Stimulated activated CD8-positive, alpha-beta memory T cell treated with anti-CD3 and anti-CD28 coated beads, Interleukin-15, amount 100 ng/mL, for 1 hour (primary cell): ENCODE results near the gene CAMTA1.

ENCODE experiments used
- DNase-seq: peaks from one replicate; pipeline ENCODE4 v3.0.0-alpha.2; 2020; ENCODE audit warnings: low read depth

Gene CAMTA1

DNA sequence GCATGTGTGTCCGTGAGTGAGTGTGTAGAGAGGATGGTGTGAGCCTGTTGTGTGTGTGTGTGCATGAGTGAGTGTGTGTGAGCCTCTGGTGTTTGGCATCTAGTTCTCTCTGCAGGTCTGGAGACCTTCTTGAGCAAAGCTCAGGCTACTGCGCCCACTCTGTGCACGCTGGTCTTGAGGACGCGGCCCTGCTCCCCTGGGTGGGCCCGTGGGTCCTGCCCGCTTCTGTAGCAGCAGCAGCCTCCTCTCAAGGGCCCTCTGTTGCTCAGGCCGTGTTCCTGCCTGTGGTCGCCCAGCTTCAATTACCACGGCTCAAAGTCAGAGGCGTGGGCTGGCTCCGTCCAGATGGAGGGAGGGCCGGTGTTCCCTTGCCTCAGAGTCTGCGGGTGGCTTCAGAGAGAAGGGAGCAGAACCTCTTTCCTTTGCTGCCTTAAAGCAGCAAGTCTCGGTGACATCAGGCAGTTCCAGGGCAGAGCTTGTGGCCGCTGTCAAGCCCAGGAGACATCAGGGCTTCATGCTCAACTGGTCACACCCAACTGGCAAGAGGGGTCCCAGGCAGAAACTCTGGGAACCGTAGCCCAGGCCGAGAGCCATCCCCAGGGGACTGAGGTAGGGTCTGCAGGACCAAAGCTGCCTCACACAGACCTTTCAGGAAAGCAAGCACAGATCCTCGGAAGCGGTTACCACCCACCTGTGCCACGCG lies 715.3 kb downstream of the CAMTA1 start:
- no peak for DNase-seq

DNA sequence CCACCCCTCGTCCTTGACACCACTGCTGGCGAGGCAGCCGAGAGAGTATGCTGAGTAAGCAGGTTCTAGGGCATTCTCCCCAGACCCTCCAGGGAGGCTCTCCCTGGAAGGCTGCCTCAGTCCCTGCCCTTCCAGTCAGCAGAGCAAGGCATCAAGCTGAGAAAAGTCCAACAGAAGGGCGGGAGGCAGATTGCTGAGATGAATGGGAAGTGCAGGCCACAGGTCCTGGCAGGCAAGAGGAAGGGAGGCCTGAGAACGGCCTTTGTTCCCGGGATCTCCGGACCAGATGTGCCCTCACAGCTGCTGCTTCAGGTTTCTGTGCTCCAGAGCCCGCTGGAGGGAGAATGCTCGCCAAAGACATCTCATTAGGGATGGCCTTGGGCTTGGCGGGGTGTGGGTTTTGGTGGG lies 715.8 kb downstream of the CAMTA1 start:
- DNase-seq: no peak

DNA sequence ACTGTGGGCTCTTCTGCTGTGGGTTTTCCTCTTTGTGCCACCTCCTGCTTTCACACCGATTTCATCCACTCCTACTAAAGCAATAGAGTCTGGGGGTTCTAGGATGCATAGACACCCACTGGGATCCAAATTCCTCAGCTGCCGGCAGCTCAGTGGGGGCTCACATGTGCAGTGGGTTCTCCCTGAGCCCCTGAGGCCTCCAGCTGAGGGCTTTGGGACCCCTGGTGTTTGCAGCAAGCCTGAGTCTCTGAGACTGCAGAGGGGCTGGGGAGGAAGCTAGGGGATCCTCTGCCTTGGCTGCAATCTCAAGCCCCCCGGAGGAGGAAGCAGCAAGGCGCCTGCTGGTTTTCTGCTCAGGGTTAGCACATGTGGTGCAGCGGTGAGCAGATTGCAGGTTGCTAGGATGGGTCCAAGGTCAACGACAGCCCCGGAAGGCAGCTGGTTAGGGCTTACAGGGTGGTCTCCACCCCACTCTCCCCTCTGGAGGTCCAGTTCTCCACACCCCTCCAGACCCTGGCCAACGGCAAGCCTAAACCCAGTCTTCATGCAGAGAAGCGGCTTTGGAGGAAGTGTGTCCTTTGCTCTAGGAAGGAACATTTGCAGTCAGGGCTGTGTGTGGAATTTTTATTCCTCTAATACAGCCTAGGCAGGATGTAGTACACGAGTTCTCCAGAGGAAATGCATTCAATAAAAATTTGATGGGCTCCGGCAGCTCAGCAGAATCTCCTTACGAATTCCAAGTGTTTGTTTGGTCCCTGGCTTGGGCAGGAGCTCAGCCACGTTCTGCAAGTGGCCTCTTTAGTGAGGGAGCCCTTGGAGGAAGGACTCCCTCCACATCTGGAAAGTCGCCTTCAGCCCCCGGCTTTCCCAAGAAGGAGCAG lies 716.7 kb downstream of the CAMTA1 start:
- no peak for DNase-seq

DNA sequence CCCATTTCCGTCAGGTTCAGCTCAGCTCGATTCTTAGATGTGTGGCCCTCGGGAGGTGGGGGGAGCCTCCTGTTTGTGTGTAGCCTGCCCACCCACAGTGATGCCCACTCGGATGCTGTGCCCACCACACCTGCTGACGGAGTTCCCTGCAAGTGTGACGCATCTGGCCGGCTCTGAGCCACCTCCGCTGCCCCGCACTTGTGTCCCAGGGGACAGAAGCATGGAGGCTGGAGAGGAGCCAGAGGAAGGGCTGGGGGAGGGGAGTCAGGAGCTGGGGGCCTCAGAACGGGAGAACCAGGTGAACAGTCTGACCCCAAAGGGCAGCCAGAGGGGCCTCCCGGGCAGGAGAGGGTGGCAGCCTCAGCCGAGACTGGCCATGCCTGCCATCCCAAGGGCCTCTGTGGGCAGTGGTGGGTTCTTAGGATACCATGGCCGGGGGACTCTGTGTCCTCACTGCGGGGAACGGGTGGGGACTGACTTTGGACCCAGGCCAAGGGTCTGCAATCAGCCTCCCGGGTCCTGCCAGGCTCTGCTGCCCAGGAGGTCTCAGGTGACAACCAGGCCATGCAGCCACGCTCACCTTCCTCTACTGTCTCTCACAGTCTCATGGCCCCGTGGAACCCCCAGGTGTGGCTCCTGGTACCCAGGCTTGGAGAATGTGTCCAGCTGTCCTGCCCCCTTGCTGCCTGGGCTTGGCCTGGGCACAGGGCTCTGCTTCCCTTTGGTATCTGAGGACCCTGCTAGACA lies 718.6 kb downstream of the CAMTA1 start:
- DNase-seq: no peak

DNA sequence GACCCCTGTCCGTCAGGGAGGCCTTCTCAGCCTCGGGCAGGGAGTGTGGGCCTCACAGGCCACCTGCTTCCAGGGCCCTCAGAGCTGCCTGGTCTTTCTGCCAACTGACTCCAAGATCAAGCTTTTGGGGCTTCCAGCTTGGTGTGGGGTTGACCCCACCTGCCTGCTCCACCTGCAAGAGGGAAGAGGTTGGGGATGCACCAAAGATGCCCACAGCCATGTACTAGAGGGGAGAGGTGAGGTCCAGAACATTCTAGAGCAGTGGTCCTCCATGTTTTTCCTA lies 719.1 kb downstream of the CAMTA1 start:
- no peak for DNase-seq

DNA sequence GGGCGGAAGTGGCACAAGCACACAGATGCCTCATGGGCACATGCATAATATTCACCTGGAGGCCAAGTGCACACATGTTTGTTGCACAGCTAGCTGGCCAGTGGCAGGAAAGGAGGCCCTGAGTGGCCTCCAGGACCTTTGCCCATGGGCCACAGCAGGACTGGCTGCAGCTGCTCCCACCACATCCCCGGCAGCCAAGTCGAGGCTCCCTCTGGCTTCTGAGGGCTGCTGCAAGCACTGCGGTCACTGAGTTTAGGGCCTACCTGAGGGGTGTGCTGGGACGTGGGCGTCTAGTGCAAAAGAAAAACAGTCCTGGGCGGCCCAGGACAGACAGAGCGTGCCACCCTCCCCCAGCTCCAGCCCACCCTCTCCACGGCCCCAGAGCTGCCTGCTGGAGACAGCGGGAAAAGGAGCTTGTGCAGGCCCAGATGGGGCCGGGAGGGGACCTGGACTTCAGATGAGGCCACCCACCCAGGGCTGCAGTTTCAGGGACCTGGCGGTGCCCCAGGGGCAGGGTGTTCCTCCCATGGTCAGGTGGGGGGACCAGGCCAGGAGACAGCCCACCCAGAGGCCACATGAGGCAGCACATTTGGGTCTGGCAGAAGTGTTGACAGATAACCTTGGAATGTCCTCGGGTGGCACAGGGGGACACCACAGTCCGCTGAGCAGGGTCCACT lies 720.0 kb downstream of the CAMTA1 start:
- no peak for DNase-seq

DNA sequence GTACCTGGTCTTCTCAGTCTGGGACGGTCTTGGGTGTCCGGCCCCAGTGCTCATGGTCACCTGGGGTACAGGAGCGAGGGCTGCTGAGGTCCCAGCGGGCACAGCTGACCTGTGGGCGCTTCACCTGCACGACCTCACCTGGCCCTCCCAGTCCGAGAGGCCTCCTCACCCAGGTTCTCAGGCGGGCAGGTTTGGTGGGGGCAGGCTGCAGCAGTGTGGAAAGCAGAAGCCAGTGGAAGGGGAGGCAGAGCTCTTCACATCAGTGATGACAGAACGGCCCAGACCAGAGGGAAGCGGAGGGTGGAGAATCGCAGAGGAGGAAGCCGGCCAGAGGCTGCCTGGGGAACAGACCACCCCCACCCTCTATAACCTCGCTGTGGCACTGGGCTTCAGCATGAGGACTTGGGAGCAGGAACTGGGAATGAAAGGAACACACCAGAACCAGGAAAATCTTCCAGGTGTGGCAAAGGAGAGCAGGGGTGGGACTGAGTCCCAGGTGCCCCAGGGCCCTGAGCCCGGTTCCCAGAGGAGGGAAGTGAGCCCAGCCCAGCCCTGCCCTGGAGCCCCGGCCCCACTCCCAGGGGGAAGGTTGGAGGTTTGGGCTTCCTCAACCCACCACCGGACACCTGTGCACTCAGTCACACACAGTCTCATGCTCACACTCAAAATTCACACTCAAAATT lies 720.7 kb downstream of the CAMTA1 start:
- DNase-seq: no peak

DNA sequence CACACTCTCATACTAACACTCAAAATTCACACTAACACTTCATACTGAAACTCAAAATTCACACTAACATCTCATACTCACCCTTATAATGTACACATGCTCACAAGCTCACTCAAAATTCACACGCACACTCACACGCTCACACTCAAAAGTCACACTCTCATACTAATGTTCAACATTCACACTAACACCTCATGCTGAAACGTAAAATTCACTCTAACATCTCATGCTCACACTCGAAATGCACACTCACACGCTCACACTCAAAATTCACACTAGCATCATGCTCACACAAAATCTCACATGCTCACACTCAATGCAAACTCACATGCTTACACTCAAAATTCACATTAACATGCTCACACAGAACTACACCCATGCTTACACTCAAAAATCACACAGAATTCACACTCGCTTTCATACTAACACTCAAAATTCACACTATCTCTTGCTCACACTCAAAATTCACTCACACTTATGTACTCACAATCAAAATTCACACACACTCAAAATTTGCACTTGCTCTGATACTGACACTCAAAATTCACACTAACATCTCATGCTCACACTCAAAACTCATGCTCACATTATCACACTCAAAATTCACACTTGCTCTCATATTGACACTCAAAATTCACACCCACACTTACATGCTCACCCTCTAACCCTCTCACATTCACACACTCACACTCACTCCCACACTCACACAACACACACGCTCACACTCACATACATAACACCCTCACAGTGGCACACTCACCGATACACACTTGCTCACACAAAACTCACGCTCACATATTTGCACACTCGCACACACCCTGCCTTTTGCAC lies 721.4 kb downstream of the CAMTA1 start:
- no peak for DNase-seq

DNA sequence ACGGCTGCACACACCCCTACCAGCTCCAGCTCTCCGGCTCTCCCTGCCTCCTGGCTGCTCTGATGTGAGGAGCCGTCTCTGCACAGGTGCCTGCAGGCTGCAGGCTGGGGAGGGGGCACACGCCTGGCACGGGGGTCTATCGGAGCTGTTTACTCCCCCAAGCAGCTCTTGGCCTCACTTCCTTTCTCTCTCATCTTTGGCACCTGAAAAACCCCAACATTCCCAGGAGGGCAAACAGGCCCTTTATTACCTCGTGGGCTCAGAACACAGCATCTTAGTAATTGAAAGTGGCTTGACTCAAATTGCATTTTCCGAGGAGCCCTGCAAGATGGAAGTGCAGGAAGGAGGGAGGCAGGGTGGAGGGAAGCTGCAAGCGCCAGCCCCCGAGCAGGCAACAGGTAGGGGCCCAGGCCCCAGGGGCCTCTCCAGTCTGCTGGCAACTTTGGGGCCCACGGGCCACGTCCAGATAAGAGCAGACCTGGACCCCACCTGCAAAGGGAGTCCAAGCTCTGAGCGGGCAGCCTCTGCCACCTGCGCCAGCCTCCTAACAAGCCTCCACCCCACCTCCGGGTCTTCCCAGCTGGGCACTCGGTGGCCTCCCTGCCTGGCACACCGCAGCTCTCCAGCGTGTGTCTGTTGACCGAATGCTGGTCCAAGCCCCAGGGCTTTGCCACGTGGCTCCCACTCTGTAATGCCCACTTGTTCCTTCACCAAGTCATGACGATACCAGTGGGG lies 722.2 kb downstream of the CAMTA1 start:
- no peak for DNase-seq

DNA sequence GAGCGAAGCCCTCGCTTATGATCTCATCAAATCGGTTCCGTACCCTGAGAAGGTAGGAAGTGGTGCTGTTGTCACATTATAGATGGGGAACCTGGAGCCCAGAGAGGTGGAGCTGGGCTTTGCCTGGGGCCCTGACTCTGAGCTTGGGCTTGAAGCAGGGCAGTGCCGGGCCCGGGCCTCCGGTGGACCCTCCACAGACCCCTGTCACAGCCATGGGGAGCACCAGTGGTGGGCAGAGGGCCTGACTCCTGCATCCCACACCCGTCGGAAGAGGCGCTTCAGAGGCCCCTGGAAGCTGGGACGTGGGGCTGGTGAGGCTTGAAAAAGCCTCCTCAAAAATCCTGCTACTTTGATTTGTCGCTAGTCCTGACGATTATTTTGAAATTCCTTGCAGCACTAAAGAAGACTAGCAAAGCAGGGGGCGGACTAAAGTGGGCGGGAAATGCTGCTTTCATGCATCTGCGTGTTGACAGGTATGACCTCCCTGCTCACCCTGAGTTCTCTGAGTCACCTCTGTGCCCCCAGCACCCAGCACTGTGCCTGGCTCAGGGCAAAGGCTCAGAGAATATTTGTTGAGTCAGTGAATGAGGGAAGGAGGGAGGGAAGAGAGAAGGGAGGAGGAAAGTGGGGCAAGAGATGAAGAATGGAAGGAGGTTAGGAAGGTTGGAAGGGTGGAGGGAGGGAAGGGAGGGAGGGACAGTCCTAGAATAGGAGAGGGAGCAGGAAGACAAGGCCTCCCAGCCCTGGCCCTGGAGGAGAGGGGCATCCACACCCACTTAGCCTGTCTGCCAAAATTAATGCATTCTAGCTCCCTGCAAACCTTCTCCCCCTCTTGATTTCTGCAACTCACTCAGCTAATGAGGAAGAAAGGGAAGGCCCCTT lies 723.0 kb downstream of the CAMTA1 start:
- no peak for DNase-seq

DNA sequence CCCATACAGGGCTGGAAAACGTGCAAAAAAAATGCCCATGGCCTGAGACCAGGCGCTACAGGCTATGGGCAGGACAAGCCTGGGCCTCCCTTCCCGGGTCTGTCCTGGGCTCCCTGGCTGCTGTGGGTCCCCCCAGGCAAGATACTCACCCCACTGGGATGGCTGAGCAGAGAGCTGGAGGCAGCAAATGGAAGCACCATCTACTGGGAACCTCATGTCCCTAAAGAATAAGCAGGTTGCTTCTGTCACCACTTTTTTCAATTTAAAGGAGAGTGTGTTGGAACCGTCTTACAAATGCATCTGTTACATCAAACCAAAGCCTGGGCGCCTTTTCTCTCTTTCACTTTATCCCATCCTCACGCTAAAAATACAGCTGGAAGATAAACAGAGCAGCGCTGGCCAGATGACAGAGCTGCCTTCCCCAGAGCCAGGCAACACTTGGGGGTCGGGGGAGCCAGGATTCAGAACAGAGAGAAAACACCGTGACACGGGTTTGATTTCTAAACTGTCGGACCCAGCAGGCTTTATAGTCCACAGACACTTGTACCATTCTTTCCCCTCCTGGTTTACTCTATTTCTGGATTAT lies 723.8 kb downstream of the CAMTA1 start:
- DNase-seq: no peak

DNA sequence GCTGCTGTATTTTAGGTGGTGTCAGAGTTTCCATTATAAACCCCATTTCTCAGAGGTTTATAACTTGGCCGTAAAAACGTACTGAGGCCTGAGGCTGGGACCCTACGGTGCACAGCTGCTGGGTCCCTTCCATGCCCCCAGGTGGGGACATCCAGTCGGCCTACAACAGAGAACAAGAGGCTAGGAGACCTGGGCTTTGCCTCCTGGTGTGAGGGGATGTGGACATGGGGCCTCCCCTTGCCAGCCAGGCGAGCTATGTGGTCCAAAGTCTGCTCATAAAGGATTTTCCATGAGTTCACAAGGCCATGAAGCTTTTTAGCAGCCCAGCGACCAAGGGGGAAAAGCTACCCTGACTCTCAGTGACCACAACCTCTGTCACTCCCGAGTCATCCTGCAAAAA lies 724.3 kb downstream of the CAMTA1 start:
- DNase-seq: no peak

DNA sequence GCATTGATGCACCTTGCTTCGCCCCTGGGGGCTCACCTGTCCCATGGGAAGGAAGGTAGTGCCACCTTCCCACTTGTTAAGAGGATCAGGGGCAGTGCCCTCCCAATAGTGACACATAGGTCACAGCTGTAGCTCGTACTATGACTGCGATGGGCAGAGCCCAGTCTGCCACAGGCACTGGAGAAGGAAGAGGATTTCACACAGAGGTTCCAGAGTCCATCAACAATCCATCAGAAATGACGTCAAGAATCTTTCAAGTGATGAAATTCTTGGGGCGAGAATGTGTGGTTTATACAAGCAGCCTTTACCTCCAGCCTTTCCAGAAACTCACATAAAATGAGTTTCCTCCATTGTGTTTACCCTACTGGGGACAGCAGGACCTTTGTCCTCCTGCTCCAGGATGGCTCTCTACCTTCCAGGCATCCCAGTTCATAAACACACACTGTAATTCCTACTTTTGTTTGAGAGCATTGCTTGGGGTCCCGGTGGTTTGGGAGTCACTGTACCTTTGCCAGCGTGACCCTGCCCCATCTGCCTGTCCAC lies 725.2 kb downstream of the CAMTA1 start:
- DNase-seq: no peak

DNA sequence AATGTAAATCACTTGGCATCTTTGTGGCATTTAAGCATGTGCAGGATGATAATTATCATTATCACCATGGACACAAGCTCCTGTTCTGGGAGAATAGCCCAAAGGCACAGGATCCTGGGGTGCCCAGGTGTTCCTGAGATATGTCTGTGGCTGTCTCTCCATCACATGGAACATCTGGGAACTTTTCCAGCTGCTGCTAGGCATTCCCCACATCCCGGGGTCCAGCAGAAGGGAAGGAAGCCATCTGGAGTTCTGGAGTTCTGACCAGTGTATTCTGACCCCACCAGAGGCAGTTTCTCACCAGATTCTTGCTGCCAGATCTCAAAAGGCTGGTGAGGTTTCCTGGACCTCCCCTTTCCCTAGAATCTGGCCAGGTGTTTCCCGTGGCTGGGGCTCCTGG lies 726.1 kb downstream of the CAMTA1 start:
- no peak for DNase-seq

DNA sequence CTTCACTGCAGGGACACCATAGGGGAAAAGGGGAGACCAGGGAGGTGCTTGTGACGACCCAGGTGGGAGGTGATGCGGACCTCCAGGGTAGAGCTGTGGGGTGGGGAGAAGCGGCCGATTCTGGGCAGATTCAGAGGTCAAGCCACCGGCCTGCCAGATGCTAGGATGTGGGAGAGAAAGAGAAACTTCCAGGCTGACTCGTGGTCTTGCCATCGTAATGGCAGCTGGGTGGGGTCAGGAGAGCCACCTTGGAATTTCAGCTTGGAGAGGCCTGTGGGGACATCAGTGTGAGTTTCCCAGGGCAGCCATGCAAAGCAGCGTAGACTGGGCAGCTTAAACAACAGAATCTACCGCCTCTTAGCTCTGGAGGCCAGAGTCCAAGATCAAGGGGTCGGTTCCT lies 727.8 kb downstream of the CAMTA1 start:
- DNase-seq: no peak

DNA sequence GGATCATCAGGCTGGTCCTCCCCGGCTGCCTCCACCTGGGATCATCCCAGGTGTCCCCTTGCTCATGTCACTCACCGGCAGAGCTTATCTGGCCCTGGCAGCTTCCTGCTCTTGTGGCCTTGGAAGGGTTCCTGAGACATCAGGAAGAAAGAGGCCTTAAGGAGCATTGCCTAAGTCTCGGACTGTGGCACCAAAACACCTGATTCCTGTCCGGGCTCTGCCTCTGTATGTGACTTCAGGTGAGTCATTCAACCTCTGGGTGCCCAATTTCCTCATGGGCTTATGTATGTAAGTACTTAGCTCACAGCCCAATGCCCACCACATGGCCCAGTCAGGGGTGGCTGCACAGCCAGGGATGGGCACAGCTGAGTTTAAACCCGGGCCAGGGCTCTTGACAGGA lies 729.9 kb downstream of the CAMTA1 start:
- no peak for DNase-seq

DNA sequence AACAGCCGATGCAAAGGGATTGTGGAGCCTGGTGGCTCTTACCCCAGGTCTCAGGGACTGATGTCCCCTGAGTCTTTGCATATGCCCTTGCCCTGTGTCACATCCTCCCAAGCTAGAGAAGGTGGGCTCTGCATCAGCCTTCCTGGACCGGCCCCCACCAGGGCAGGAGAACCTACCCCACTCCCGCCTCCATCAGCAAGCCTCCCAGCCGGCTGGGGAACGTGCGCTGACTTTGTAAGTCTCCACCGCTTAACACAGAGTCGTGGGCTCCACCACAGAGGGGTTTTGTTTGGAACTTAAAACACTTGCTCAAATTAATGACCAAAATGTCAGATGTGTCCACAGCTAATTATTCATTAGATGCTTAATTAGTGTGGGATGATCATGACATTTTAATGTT lies 730.6 kb downstream of the CAMTA1 start:
- DNase-seq: no peak

DNA sequence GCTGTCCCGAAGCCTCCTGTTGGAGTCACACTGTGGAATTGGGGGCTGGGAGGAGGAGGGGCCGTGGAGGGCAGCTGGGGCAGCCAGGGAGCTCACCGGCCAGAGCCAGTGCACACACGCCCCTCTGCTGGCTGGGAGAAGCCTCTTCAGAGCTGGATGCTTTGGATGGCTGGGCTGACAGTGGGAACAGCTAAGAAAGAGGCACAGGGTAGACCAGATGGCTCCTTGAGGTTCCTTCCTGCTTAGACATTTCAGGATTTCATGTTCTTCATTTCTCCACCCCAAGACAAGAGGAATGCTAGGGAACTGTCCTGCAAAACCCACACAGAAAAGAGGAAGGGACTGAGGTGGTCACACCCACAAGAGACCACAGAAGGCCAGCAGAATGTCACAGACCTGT lies 731.1 kb downstream of the CAMTA1 start:
- DNase-seq: no peak

DNA sequence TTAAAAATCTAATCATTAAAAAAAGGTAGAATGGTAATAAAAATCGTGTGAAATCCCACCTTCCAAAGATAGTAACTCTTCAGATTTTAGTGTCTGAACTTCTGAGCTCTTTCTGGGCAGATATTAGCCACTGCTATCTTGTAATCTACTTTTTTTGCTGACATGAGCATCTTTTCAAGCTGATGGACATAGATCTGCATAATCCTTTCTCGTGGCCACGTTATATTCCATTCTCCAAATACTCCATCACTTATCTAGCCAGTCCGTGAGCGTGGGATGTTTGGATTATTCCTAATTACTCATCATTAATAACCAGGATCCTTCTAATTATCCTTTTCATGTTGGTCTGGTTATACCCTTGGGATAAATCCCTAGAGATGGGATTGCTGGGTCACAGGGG lies 731.7 kb downstream of the CAMTA1 start:
- DNase-seq: no peak
